GM12878 (cell line): ENCODE results near the gene NOS3. TPM values are rescaled to one million over a fixed set of nuclear protein-coding genes. Genes with fewer than 3 reads are reported as not detected.

Experiments used
- ATAC-seq: fragments of 200-7000 bp; cut with Tn5 transposase; 3 replicates; pipeline ENCODE4 v1.9.1; 2020; ENCODE audit warnings: mild to moderate bottlenecking, moderate library complexity
- BruUV-seq: library from RNA; stranded (reverse); fragments of 400-500 nt; replicated peaks from 2 replicates; lab custom pipeline; 2021; lab: Mats Ljungman, UMichigan
- CTCF ChIA-PET: fragments of 300-600 bp; sonication (Branson Sonifier 250); formaldehyde crosslinking; extraction: SDS; loops from one replicate; lab custom pipeline; 2021; ENCODE audit warnings: inconsistent platforms; lab: Yijun Ruan, JAX
- POLR2A ChIA-PET: fragments of 350-600 bp; formaldehyde crosslinking; extraction: SDS; loops from one replicate; lab custom pipeline; 2021; ENCODE audit warnings: inconsistent platforms; lab: Charles Lee
- RAD21 ChIA-PET: fragments of 300-600 bp; sonication (Branson Sonifier 250); formaldehyde crosslinking; loops from one replicate; lab custom pipeline; 2023; ENCODE audit warnings: antibody characterized with exemption; ENCODE audit not compliant: unreplicated experiment; lab: Charles Lee
- SMC1A ChIA-PET: fragments of 300-600 bp; sonication (Branson Sonifier 250); formaldehyde crosslinking; loops from one replicate; lab custom pipeline; 2023; ENCODE audit not compliant: unreplicated experiment, uncharacterized antibody; lab: Charles Lee
- DNase-seq: peaks from one replicate; pipeline ENCODE4 v3.0.0-alpha.2; 2011; ENCODE audit warnings: low read depth, low spot score
- FAIRE-seq: peaks from 3 replicates; lab custom pipeline; 2011; peaks lifted over from hg19 to GRCh38; lab: Jason Lieb, UNC
- H2AFZ ChIP-seq: 2 replicates; pipeline ENCODE4 v1.6.0; 2011; ENCODE audit warnings: low read depth, low read length, control low read depth; ENCODE audit not compliant: control insufficient read depth
- H3K27ac ChIP-seq: 2 replicates; pipeline ENCODE4 v1.5.1; 2011; ENCODE audit warnings: control low read depth; ENCODE audit not compliant: control insufficient read depth, insufficient read depth
- H3K27me3 ChIP-seq, 2 experiments: replicated peaks in 1 of 2; 2 replicates each; pipeline versions ENCODE4 v1.6.0 to v1.6.1; 2011; ENCODE audit warnings: low read length in 1 of 2; ENCODE audit not compliant: control insufficient read depth in 2 of 2, insufficient read depth in 2 of 2
- H3K36me3 ChIP-seq, 2 experiments: 2 replicates each; pipeline ENCODE4 v1.5.1; 2011; ENCODE audit warnings: low read length in 1 of 2; ENCODE audit not compliant: control insufficient read depth in 2 of 2, insufficient read depth in 2 of 2
- H3K4me1 ChIP-seq: 2 replicates; pipeline ENCODE4 v1.6.1; 2011; ENCODE audit warnings: mild to moderate bottlenecking, low read length, moderate library complexity, mixed read lengths; ENCODE audit not compliant: control insufficient read depth, insufficient read depth
- H3K4me2 ChIP-seq: 2 replicates; pipeline ENCODE4 v1.6.0; 2011; ENCODE audit warnings: control low read depth; ENCODE audit not compliant: control insufficient read depth, insufficient read depth
- H3K4me3 ChIP-seq: fragments of 200-600 bp; sonication (generic); 2 replicates; pipeline ENCODE4 v1.5.1; 2016
- H3K79me2 ChIP-seq: 2 replicates; pipeline ENCODE4 v1.6.0; 2011; ENCODE audit warnings: low read length; ENCODE audit not compliant: control insufficient read depth, insufficient read depth
- H3K9ac ChIP-seq: 2 replicates; pipeline ENCODE4 v1.8.0; 2011; ENCODE audit warnings: low read length, control low read depth, mixed read lengths; ENCODE audit not compliant: control insufficient read depth, insufficient read depth
- H3K9me3 ChIP-seq: replicated peaks from 3 replicates; pipeline ENCODE4 v1.5.1; 2011; ENCODE audit warnings: mild to moderate bottlenecking, low read length; ENCODE audit not compliant: control insufficient read depth, insufficient read depth
- H4K20me1 ChIP-seq: 2 replicates; pipeline ENCODE4 v1.6.0; 2011; ENCODE audit not compliant: control insufficient read depth, insufficient read depth
- BCL11A ChIP-seq: IDR thresholded peaks from 2 replicates; pipeline ENCODE4 v1.6.1; 2011; ENCODE audit warnings: low read depth, low read length
- CHD2 ChIP-seq: IDR thresholded peaks from 2 replicates; pipeline ENCODE4 v1.6.1; 2011; ENCODE audit warnings: low read depth, low read length, improper control_type of control experiment, borderline replicate concordance
- E2F4 ChIP-seq: IDR thresholded peaks from 2 replicates; pipeline ENCODE4 v1.6.1; 2012; ENCODE audit warnings: low read depth, low read length, improper control_type of control experiment
- E4F1 ChIP-seq: fragments of 450-650 bp; IDR thresholded peaks from 2 replicates; pipeline ENCODE4 v1.6.1; 2018; ENCODE audit warnings: borderline replicate concordance, mild to moderate bottlenecking; ENCODE audit not compliant: partially characterized antibody
- ELK1 ChIP-seq: IDR thresholded peaks from 2 replicates; pipeline ENCODE4 v1.6.1; 2012; ENCODE audit warnings: low read depth, low read length, improper control_type of control experiment
- GABPA ChIP-seq: IDR thresholded peaks from 2 replicates; pipeline ENCODE4 v1.6.1; 2014; ENCODE audit warnings: antibody characterized with exemption, low read depth, mild to moderate bottlenecking, inconsistent platforms
- GATAD2B ChIP-seq: fragments of 450-650 bp; conservative IDR thresholded peaks from 2 replicates; pipeline ENCODE4 v1.6.1; 2017; ENCODE audit warnings: low read depth, mild to moderate bottlenecking, moderate library complexity
- HDAC6 ChIP-seq: fragments of 200-600 bp; sonication (generic); IDR thresholded peaks from one replicate; pipeline ENCODE4 v1.8.0; 2017; ENCODE audit warnings: antibody characterized with exemption; ENCODE audit not compliant: unreplicated experiment
- HDGF ChIP-seq: fragments of 450-650 bp; IDR thresholded peaks from 2 replicates; pipeline ENCODE4 v1.6.1; 2016; ENCODE audit warnings: antibody characterized with exemption
- IKZF2 ChIP-seq, 2 experiments: fragments of 450-650 bp; IDR thresholded peaks; 2 replicates each; pipeline ENCODE4 v1.6.1; 2017; ENCODE audit warnings: mild to moderate bottlenecking in 2 of 2, moderate library complexity in 2 of 2
- JUND ChIP-seq: IDR thresholded peaks from 2 replicates; pipeline ENCODE4 v1.6.1; 2012; ENCODE audit warnings: low read depth, mild to moderate bottlenecking, low read length, improper control_type of control experiment, moderate library complexity
- KAT2A ChIP-seq: conservative IDR thresholded peaks from 2 replicates; pipeline ENCODE4 v1.6.1; 2011; ENCODE audit warnings: low read depth, low read length; ENCODE audit not compliant: control insufficient read depth
- MYB ChIP-seq: fragments of 150-350 bp; IDR thresholded peaks from 2 replicates; pipeline ENCODE4 v1.6.1; 2014; ENCODE audit warnings: mild to moderate bottlenecking, low read depth, low read length, borderline replicate concordance
- NBN ChIP-seq: fragments of 450-650 bp; IDR thresholded peaks from 2 replicates; pipeline ENCODE4 v1.6.1; 2016
- NFYB ChIP-seq: IDR thresholded peaks from 2 replicates; pipeline ENCODE4 v1.6.1; 2011; ENCODE audit warnings: low read depth, mild to moderate bottlenecking, low read length, improper control_type of control experiment, moderate library complexity; ENCODE audit not compliant: insufficient read depth
- NR2C1 ChIP-seq: fragments of 450-650 bp; IDR thresholded peaks from 2 replicates; pipeline ENCODE4 v1.6.1; 2017; ENCODE audit warnings: antibody characterized with exemption, mild to moderate bottlenecking, moderate library complexity
- NR2F1 ChIP-seq: fragments of 450-650 bp; conservative IDR thresholded peaks from 2 replicates; pipeline ENCODE4 v1.6.1; 2017; ENCODE audit warnings: mild to moderate bottlenecking
- PAX5 ChIP-seq: IDR thresholded peaks from 2 replicates; pipeline ENCODE4 v1.6.1; 2011; ENCODE audit warnings: low read depth, low read length, borderline replicate concordance
- POU2F2 ChIP-seq: IDR thresholded peaks from 3 replicates; pipeline ENCODE4 v1.6.1; 2011; ENCODE audit warnings: low read depth, mild to moderate bottlenecking, low read length, borderline replicate concordance
- RELA ChIP-seq: fragments of 450-650 bp; IDR thresholded peaks from 2 replicates; pipeline ENCODE4 v1.8.0; 2014; ENCODE audit warnings: borderline replicate concordance; ENCODE audit not compliant: partially characterized antibody
- STAT3 ChIP-seq: IDR thresholded peaks from 2 replicates; pipeline ENCODE4 v1.6.1; 2011; ENCODE audit warnings: low read depth, low read length, improper control_type of control experiment
- ZNF274 ChIP-seq: IDR thresholded peaks from one replicate; pipeline ENCODE4 v1.8.0; 2011; ENCODE audit not compliant: insufficient read length, insufficient read depth
- ZNF384 ChIP-seq: IDR thresholded peaks from 2 replicates; pipeline ENCODE4 v1.6.1; 2012; ENCODE audit warnings: low read depth, mild to moderate bottlenecking, low read length, improper control_type of control experiment, borderline replicate concordance
- WGBS: methylation state at CpG from one replicate; pipeline ENCODE4 v1.1.6; 2016; ENCODE audit warnings: low lambda C conversion rate; ENCODE audit not compliant: insufficient replicate concordance, insufficient coverage; ENCODE audit errors: missing lambda C conversion rate; 5-methylcytosine and 5-hydroxymethylcytosine counted together
- in situ Hi-C: fragments of 300-500 bp; cut with MboI; formaldehyde crosslinking; loops from 9 replicates; pipeline ENCODE4 v1.14.3; 2018; ENCODE audit warnings: mixed read lengths
- intact Hi-C: fragments of 100-400 bp; cut with micrococcal nuclease; formaldehyde crosslinking; loops from one replicate; pipeline ENCODE4 v1.14.2; 2022; ENCODE audit not compliant: unreplicated experiment
- polyA plus RNA-seq, 11 experiments: library from polyadenylated mRNA; depleted of rRNA in 4 of 11; unstranded in 6 of 11; stranded (reverse) in 5 of 11; fragments of >200 nt; fragmentation: Nextera tagmentation in 4 of 11; fragmentation: Illumina TruSeq in 1 of 11; extraction: Ambion mirVana in 4 of 11; extraction: Trizol in 1 of 11; gene quantifications; 1 replicate in 1 of 11; 2 replicates in 10 of 11; pipeline versions ENCODE4 v1.2.1 to v1.2.3, GENCODE V29; 2011 to 2016; ENCODE audit warnings: inconsistent platforms in 2 of 11, missing spikeins in 2 of 11, low read depth in 1 of 11
- total RNA-seq, 4 experiments: library from RNA; depleted of rRNA in 3 of 4; stranded (reverse); fragments of >200 nt in 3 of 4; fragmentation: Illumina TruSeq in 1 of 4; extraction: Trizol in 1 of 4; gene quantifications; 2 replicates each; pipeline versions ENCODE4 v1.2.1 to v1.2.3, GENCODE V29; 2013 to 2021

Gene NOS3
- total and polyA plus RNA-seq, 10 of the 15 experiments (the other 5 are each of a cell fraction or from before 2014, with no cell fraction given), result 0.06 to 0.92 (median 0.30) TPM; not detected in 3

- TF ChIP-seq RELA (no peak), KAT2A (no peak), JUND (no peak), NR2C1 (no peak), PAX5 (no peak), ZNF274 (no peak)
These were observed 24.1 kb downstream of the NOS3 start (continued) for GRCh38 chr7:151014950-151015349.

GRCh38 chr7:151015967-151016366 lies 25.1 kb downstream of the NOS3 start:
- DNase-seq, result no peak
- no peak overlapping the region for H3K4me2 ChIP-seq
- intact Hi-C loops (no loop called here), in situ Hi-C loops (no loop called here)
- H2AFZ ChIP-seq, result no peak overlapping the region
- no peak overlapping the region for H3K27ac ChIP-seq
- no peaks in the 10 kb centered on the region for H3K9me3 ChIP-seq
- FAIRE-seq, result no peak
- peaks cover 9% of the 10 kb centered on the region for H3K4me1 ChIP-seq
- ChIA-PET SMC1A (no interaction called here), RAD21 (no interaction called here), CTCF (no interaction called here), POLR2A (no interaction called here)
- H3K79me2 ChIP-seq, result no peaks in the 10 kb centered on the region
- WGBS, result 40% methylated on average over 5 of the region's 5 CpGs
- BruUV-seq, result no TSS peak
- no peak for ATAC-seq
- no peaks in the 10 kb centered on the region for H3K36me3 ChIP-seq
- H3K4me3 ChIP-seq, result no peak overlapping the region
- no peak overlapping the region for H3K9ac ChIP-seq
- peaks cover 8 to 10% of the 10 kb centered on the region in 2 experiments; a peak in 3 of 4 replicates for H3K27me3 ChIP-seq
- no peak for TF ChIP-seq HDAC6
- TF ChIP-seq MYB, result no peak
- TF ChIP-seq GABPA, result no peak
- TF ChIP-seq E2F4, result no peak
- no peak for TF ChIP-seq POU2F2
- no peak for TF ChIP-seq NFYB
- TF ChIP-seq BCL11A, result no peak
- no peak for TF ChIP-seq NR2C1
- TF ChIP-seq CHD2, result no peak
- TF ChIP-seq ZNF384, result no peak
- TF ChIP-seq ELK1, result no peak
- no peak for TF ChIP-seq KAT2A
- no peak for TF ChIP-seq GATAD2B
- TF ChIP-seq HDGF, result no peak
- no peak for TF ChIP-seq IKZF2 (IDR thresholded peaks at IDR 0.05)
- TF ChIP-seq NR2F1, result no peak
- TF ChIP-seq NBN, result no peak
- TF ChIP-seq STAT3, result no peak
- TF ChIP-seq E4F1, result no peak
- H4K20me1 ChIP-seq, result no peaks in the 10 kb centered on the region
